Measurements from ENCODE around the gene ATG5.

ATG5 gene

GRCh38 chr6:106370639-106371038, 45.1 kb upstream of the ATG5 start:
- Histone ChIP-seq H3K4me3 (ENCODE audit: low read length) (no peak overlapping the region), H4K20me1 (ENCODE audit: control insufficient read depth, insufficient read depth, low read depth, low read length) (no peaks in the 10 kb centered on the region), H3F3A (ENCODE audit: control insufficient read depth, insufficient read depth) (no peaks in the 10 kb centered on the region), H3K9me2 (replicated peaks; ENCODE audit: control insufficient read depth, low read length) (no peaks in the 10 kb centered on the region), H3K4me2 (ENCODE audit: low read length) (no peak overlapping the region), H3K27me3 (ENCODE audit: control insufficient read depth, low read length) (peaks cover 11% of the 10 kb centered on the region; the same call in 1 of the 2 replicates), H3K79me2 (ENCODE audit: control insufficient read depth, low read length) (no peaks in the 10 kb centered on the region), H3K36me3 (ENCODE audit: control insufficient read depth, low read length) (no peaks in the 10 kb centered on the region), H3K27ac (ENCODE audit: low read depth, low read length) (no peak overlapping the region), H3K4me1 (ENCODE audit: control insufficient read depth, low read length) (no peaks in the 10 kb centered on the region), H3K9me3 (ENCODE audit: control insufficient read depth, insufficient read depth, low read length) (no peaks in the 10 kb centered on the region)
- TF ChIP-seq, protein P1, sequence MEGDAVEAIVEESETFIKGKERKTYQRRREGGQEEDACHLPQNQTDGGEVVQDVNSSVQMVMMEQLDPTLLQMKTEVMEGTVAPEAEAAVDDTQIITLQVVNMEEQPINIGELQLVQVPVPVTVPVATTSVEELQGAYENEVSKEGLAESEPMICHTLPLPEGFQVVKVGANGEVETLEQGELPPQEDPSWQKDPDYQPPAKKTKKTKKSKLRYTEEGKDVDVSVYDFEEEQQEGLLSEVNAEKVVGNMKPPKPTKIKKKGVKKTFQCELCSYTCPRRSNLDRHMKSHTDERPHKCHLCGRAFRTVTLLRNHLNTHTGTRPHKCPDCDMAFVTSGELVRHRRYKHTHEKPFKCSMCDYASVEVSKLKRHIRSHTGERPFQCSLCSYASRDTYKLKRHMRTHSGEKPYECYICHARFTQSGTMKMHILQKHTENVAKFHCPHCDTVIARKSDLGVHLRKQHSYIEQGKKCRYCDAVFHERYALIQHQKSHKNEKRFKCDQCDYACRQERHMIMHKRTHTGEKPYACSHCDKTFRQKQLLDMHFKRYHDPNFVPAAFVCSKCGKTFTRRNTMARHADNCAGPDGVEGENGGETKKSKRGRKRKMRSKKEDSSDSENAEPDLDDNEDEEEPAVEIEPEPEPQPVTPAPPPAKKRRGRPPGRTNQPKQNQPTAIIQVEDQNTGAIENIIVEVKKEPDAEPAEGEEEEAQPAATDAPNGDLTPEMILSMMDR (IDR thresholded peaks at IDR 0.05; ENCODE audit: low read depth, low read length, poor library complexity, severe bottlenecking) = no peak
- TF ChIP-seq EZH2phosphoT487 (IDR thresholded peaks at IDR 0.05; ENCODE audit: borderline replicate concordance, low read length) = no peak

- no peak overlapping the region for H3K4me3 ChIP-seq (ENCODE audit: low read length)
- peaks cover 11% of the 10 kb centered on the region; the same call in 1 of the 2 replicates for H3K27me3 ChIP-seq (ENCODE audit: control insufficient read depth, low read length)
- no peaks in the 10 kb centered on the region for H3K9me2 ChIP-seq (replicated peaks; ENCODE audit: control insufficient read depth, low read length)
- H3F3A ChIP-seq (ENCODE audit: control insufficient read depth, insufficient read depth) = no peaks in the 10 kb centered on the region
- no peak overlapping the region for H3K27ac ChIP-seq (ENCODE audit: low read depth, low read length)
- no peaks in the 10 kb centered on the region for H3K9me3 ChIP-seq (ENCODE audit: control insufficient read depth, insufficient read depth, low read length)
- H3K79me2 ChIP-seq (ENCODE audit: control insufficient read depth, low read length) = no peaks in the 10 kb centered on the region
- H3K4me2 ChIP-seq (ENCODE audit: low read length) = no peak overlapping the region
- TF ChIP-seq, protein P1 (IDR thresholded peaks at IDR 0.05; ENCODE audit: low read depth, low read length, poor library complexity, severe bottlenecking) = no peak
- no peak for TF ChIP-seq EZH2phosphoT487 (IDR thresholded peaks at IDR 0.05; ENCODE audit: borderline replicate concordance, low read length)
- no peaks in the 10 kb centered on the region for H3K4me1 ChIP-seq (ENCODE audit: control insufficient read depth, low read length)
- H3K36me3 ChIP-seq (ENCODE audit: control insufficient read depth, low read length) = no peaks in the 10 kb centered on the region
- no peaks in the 10 kb centered on the region for H4K20me1 ChIP-seq (ENCODE audit: control insufficient read depth, insufficient read depth, low read depth, low read length)
These were observed 44.2 kb upstream of the ATG5 start for GRCh38 chr6:106369739-106370138.

DNA sequence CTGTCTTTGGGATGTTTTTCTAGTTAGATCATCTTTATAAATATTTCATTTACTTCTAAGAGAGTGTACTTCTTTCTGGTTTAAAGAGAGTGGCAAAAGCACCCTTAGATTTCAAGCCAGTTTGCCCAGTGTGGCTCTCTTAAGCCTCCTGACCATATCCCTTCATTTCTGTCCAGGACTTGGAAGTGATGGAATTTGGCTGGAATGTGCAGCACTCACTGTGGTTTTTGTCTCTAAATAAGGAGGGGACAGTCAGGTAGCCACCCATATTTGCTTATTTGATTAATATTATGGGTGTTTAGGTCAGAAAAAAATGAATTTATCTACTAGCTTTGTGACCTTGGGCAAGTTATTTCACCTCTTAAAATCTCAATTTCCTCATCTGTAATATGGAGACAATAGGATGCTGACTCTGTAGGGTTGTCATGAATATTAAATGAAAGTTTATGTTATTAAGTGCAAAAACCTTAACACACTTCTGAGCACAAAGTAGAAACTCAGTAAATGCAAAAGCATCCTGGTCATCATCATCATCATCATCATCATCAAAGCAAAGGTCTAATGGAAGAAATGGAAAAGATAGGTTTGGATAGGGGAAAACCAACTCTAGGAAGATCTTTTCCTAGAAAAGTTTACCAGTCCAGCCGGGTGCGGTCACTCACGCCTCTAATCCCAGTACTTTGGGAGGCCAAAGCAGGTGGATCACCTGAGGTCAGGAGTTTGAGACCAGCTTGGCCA, 38.0 kb upstream of the ATG5 start:
- Histone ChIP-seq H3K36me3 (ENCODE audit: control insufficient read depth, low read length) (no peaks in the 10 kb centered on the region), H3K4me1 (ENCODE audit: control insufficient read depth, low read length) (peaks cover 8% of the 10 kb centered on the region; the same call in 1 of the 2 replicates), H4K20me1 (ENCODE audit: control insufficient read depth, insufficient read depth, low read depth, low read length) (no peaks in the 10 kb centered on the region), H3K9me2 (replicated peaks; ENCODE audit: control insufficient read depth, low read length) (no peaks in the 10 kb centered on the region), H3K27me3 (ENCODE audit: control insufficient read depth, low read length) (peaks cover 19% of the 10 kb centered on the region), H3K79me2 (ENCODE audit: control insufficient read depth, low read length) (no peaks in the 10 kb centered on the region), H3F3A (ENCODE audit: control insufficient read depth, insufficient read depth) (no peaks in the 10 kb centered on the region), H3K27ac (ENCODE audit: low read depth, low read length) (no peak overlapping the region), H3K9me3 (ENCODE audit: control insufficient read depth, insufficient read depth, low read length) (no peaks in the 10 kb centered on the region), H3K4me3 (ENCODE audit: low read length) (no peak overlapping the region), H3K4me2 (ENCODE audit: low read length) (no peak overlapping the region)
- TF ChIP-seq, protein P1 (IDR thresholded peaks at IDR 0.05; ENCODE audit: low read depth, low read length, poor library complexity, severe bottlenecking) = no peak
- no peak for TF ChIP-seq EZH2phosphoT487 (IDR thresholded peaks at IDR 0.05; ENCODE audit: borderline replicate concordance, low read length)

All from DOHH2 (cell line).